ENCODE results near the gene SYT1.

GRCh38 chr12:79482323-79482722 lies 617.7 kb downstream of the SYT1 start:
- TF ChIP-seq, protein P1, sequence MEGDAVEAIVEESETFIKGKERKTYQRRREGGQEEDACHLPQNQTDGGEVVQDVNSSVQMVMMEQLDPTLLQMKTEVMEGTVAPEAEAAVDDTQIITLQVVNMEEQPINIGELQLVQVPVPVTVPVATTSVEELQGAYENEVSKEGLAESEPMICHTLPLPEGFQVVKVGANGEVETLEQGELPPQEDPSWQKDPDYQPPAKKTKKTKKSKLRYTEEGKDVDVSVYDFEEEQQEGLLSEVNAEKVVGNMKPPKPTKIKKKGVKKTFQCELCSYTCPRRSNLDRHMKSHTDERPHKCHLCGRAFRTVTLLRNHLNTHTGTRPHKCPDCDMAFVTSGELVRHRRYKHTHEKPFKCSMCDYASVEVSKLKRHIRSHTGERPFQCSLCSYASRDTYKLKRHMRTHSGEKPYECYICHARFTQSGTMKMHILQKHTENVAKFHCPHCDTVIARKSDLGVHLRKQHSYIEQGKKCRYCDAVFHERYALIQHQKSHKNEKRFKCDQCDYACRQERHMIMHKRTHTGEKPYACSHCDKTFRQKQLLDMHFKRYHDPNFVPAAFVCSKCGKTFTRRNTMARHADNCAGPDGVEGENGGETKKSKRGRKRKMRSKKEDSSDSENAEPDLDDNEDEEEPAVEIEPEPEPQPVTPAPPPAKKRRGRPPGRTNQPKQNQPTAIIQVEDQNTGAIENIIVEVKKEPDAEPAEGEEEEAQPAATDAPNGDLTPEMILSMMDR (conservative IDR thresholded peaks at IDR 0.05; ENCODE audit: low read length): no peak
- TF ChIP-seq EZH2phosphoT487 (IDR thresholded peaks at IDR 0.05; ENCODE audit: borderline replicate concordance, low read depth, low read length): no peak

Data from OCI-LY7 (cell line).